GM21526 (cell line): Measurements from ENCODE around the gene ONECUT3.

Experiments
- ATAC-seq: cut with Tn5 transposase; IDR thresholded peaks from one replicate; pipeline ENCODE4 v1.9.1; 2021; ENCODE audit warnings: moderate library complexity; ENCODE audit not compliant: unreplicated experiment, low FRiP score

ONECUT3 gene

GRCh38 chr19:1826557-1827521 is 73.5 kb downstream of the ONECUT3 start:
- ATAC-seq, result no peak

DNA sequence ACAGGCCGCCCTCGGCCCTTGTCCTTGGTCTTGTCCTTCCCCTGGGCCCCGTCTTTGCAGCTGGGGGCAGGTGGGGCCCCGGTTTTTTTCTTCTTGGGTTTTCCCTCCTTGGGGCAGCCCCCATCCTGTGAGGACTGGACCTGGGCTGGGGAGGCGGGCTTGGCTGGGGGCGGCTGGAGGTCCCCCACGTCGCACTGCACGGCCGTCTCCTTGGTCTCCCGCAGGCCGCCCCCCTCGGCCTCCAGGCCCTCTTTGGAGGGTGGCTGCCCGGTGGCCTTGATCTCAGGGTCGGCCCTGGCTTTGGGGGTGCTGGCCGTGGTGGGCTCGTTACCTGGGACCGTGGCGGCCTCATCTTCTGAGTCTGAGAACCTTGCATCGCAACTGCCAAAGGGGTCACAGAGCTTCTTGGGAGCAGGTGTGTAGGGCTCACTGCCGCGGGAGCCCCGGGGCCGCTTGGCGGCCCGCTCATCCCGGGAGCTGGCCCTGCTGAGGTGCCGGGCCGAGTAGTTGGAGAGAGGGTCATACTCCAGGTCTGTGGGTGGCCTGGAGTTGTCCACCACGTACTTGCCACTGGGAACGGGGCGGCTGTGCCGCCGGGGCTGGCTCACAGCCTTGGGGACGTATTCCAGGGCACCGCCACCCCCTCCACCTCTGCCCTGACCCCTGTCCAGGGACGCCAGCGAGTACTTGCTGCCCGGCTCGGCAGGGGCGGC is 74.4 kb downstream of the ONECUT3 start:
- no peak for ATAC-seq

DNA sequence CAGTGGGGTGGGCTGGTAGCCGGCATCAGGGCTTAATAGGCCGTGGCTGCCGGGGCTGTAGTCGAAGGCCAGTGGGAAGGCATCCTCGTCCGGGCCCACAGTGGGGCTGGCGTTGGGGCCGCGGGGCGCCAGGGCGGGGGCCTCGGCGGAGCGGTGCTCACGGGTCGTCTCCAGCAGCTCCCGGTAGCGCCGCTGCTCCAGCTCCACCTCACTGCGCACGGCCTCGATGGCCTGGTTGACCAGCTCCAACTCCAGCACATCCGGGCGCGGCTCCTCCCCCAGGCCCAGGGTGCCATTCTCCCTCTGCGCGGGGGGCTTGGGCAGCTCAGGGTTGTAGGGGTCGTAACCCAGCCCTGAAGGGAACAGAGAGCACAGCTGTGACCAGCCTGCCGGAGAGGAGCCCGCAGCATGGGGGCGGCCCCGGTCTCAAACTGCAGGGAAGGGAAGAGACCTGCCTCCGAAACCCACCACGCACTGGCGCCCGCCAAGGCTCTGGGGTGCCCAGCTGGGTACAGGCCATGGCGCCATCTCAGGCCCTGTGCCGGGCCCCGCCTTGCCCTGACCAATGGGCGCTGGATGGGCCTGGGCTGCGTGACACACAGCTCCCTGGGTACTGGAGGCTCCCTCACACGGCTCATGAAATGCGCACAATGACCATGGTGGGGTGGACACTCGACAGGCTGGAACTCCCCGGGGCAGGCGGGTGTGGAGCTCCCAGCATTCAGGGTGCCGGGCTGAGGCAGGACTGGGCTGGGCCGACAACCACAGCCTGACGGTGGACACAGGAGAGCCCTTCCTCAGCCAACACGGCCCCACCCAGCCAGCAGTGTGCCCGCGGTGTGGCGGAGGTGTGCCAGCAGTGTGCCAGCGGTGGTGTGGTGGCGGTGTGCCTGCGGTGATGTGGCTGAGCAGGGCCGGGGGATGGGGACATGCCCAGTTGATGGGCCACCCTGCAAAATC is 75.3 kb downstream of the ONECUT3 start:
- no peak for ATAC-seq

- ATAC-seq, result no peak
Measured at GRCh38 chr19:1829958-1830357, 76.7 kb downstream of the ONECUT3 start.

DNA sequence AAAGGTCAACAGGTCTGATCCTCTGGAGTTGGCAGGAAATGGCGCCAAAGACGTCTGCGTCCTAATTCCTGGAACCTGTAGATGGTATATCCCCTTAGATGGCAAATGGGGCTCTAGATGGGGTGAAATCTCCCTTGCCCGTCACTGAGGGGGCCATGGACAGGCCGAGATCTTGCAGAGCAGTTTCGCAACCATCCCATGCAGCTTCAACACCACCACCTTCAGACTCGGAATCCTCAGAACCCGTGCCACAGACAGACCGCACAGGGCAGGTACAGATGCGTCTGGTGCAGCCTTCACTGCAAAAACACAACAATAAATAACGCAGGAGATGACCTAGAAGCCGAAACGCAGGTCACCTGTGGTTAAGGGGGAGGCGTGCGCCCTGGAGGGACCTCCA is 77.3 kb downstream of the ONECUT3 start:
- no peak for ATAC-seq
